HEK293T (cell line): Measurements from ENCODE around the gene KRTAP20-2.

ENCODE experiments used
- CTCF ChIA-PET: fragments of 350-600 bp; formaldehyde crosslinking; extraction: SDS; loops from one replicate; lab custom pipeline; 2021; ENCODE audit warnings: antibody characterized with exemption, inconsistent platforms; lab: Yijun Ruan, JAX
- POLR2A ChIA-PET: fragments of 350-600 bp; formaldehyde crosslinking; extraction: SDS; loops from one replicate; lab custom pipeline; 2020; ENCODE audit warnings: antibody characterized with exemption, inconsistent platforms; lab: Yijun Ruan, JAX
- DNase-seq: peaks from one replicate; pipeline ENCODE4 v3.0.0; 2012; ENCODE audit warnings: mixed read lengths; ENCODE audit errors: extremely low spot score
- ARNT ChIP-seq: fragments of 450-650 bp; IDR thresholded peaks from 2 replicates; pipeline ENCODE4 v1.6.1; 2017; ENCODE audit warnings: mild to moderate bottlenecking
- BHLHE40 ChIP-seq: fragments of 450-650 bp; IDR thresholded peaks from 2 replicates; pipeline ENCODE4 v1.6.1; 2016; ENCODE audit warnings: mild to moderate bottlenecking, moderate library complexity, borderline replicate concordance
- CTBP1 ChIP-seq: fragments of 450-650 bp; IDR thresholded peaks from 2 replicates; pipeline ENCODE4 v1.6.1; 2016; ENCODE audit warnings: borderline replicate concordance
- ELF4 ChIP-seq: fragments of 450-650 bp; IDR thresholded peaks from 2 replicates; pipeline ENCODE4 v1.6.1; 2017; ENCODE audit warnings: antibody characterized with exemption
- FOXA1 ChIP-seq: fragments of 450-650 bp; IDR thresholded peaks from 2 replicates; pipeline ENCODE4 v1.6.1; 2016; ENCODE audit warnings: mild to moderate bottlenecking
- FOXK2 ChIP-seq: fragments of 450-650 bp; IDR thresholded peaks from 2 replicates; pipeline ENCODE4 v1.6.1; 2016; ENCODE audit warnings: mild to moderate bottlenecking
- FOXM1 ChIP-seq: fragments of 450-650 bp; IDR thresholded peaks from 2 replicates; pipeline ENCODE4 v1.6.1; 2017; ENCODE audit warnings: mild to moderate bottlenecking, borderline replicate concordance
- HDGF ChIP-seq: fragments of 450-650 bp; IDR thresholded peaks from 2 replicates; pipeline ENCODE4 v1.6.1; 2017; ENCODE audit warnings: antibody characterized with exemption, borderline replicate concordance
- L3MBTL2 ChIP-seq: fragments of 450-650 bp; conservative IDR thresholded peaks from 2 replicates; pipeline ENCODE4 v1.6.1; 2016; ENCODE audit warnings: mild to moderate bottlenecking
- LEF1 ChIP-seq: fragments of 450-650 bp; IDR thresholded peaks from 2 replicates; pipeline ENCODE4 v1.6.1; 2017; ENCODE audit warnings: mild to moderate bottlenecking, borderline replicate concordance
- NFRKB ChIP-seq: fragments of 450-650 bp; IDR thresholded peaks from 2 replicates; pipeline ENCODE4 v1.6.1; 2016; ENCODE audit warnings: mild to moderate bottlenecking, moderate library complexity
- SP1 ChIP-seq: fragments of 450-650 bp; IDR thresholded peaks from 2 replicates; pipeline ENCODE4 v1.6.1; 2017
- SUZ12 ChIP-seq: fragments of 450-650 bp; IDR thresholded peaks from 2 replicates; pipeline ENCODE4 v1.6.1; 2016; ENCODE audit warnings: mild to moderate bottlenecking
- TARDBP ChIP-seq: fragments of 450-650 bp; IDR thresholded peaks from 2 replicates; pipeline ENCODE4 v1.6.1; 2016
- ZNF384 ChIP-seq: fragments of 450-650 bp; IDR thresholded peaks from 2 replicates; pipeline ENCODE4 v1.6.1; 2016
- TF ChIP-seq, protein P1 (sequence below): fragments of 450-650 bp; IDR thresholded peaks from 2 replicates; pipeline ENCODE4 v1.6.1; 2016

KRTAP20-2 gene

DNA sequence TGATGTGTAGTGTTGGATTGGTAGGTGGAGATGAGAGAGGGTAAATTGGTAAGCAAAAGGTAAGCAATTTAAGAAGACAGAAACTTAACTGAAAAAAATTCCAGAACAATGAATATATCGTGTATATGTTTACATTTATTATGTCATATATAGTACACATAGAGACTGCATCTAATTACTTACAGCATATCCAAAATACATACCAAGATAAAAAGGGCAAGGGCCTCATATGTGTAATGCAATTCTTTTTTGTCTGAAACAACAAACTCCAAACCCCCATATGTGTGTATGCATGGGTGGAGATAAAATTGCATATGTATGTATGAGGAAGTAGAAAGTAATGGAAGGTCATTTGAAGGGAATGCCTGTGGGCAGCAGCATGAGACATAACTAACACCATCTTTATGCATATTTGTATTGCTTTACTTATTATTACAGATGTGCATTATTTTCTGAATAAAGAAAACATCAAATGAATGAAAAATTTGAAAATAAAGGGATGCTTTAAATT is 12.0 kb downstream of the KRTAP20-2 start:
- CTCF ChIA-PET = no interaction called here
- POLR2A ChIA-PET = no interaction called here
- no peak for TF ChIP-seq NFRKB
- no peak for TF ChIP-seq ARNT
- DNase-seq = no peak

DNA sequence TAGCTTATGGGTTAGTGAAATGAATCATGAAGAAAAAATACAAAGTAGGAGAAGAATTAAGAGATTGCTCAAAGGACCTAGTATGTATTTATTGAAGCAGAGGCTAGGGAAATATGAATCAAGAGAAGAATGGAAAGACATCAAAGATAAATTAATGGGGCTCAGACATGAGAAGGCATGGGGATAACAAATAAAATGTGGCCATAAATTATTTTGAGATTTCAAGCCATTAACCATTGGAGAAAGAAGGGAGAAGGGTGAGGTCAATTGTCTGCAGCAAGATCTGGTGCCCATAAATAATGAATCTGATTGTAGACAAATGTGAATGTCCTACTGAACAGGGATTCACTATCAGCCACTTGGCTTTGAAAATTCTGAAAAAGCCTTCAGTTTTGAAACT is 17.9 kb downstream of the KRTAP20-2 start:
- TF ChIP-seq TARDBP = no peak
- no peak for TF ChIP-seq SP1
- TF ChIP-seq L3MBTL2 = no peak
- no peak for TF ChIP-seq ZNF384
- TF ChIP-seq LEF1 = no peak
- no peak for TF ChIP-seq FOXK2
- TF ChIP-seq BHLHE40 = no peak
- TF ChIP-seq, protein P1, sequence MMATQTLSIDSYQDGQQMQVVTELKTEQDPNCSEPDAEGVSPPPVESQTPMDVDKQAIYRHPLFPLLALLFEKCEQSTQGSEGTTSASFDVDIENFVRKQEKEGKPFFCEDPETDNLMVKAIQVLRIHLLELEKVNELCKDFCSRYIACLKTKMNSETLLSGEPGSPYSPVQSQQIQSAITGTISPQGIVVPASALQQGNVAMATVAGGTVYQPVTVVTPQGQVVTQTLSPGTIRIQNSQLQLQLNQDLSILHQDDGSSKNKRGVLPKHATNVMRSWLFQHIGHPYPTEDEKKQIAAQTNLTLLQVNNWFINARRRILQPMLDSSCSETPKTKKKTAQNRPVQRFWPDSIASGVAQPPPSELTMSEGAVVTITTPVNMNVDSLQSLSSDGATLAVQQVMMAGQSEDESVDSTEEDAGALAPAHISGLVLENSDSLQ = no peak
- no peak for TF ChIP-seq ARNT
- TF ChIP-seq CTBP1 = no peak
- no peak for TF ChIP-seq FOXA1
- CTCF ChIA-PET = no interaction called here
- DNase-seq = no peak
- POLR2A ChIA-PET = no interaction called here

GRCh38 chr21:30668776-30669175 is 33.8 kb downstream of the KRTAP20-2 start:
- TF ChIP-seq TARDBP (no peak), ARNT (no peak), BHLHE40 (no peak), SUZ12 (no peak), FOXK2 (no peak), CTBP1 (no peak), ELF4 (no peak), ZNF384 (no peak), HDGF (no peak), FOXA1 (no peak), NFRKB (no peak), L3MBTL2 (no peak), FOXM1 (no peak), SP1 (no peak), LEF1 (no peak)
- TF ChIP-seq, protein P1 = no peak
- ChIA-PET CTCF (no interaction called here), POLR2A (no interaction called here)
- DNase-seq = no peak

DNA sequence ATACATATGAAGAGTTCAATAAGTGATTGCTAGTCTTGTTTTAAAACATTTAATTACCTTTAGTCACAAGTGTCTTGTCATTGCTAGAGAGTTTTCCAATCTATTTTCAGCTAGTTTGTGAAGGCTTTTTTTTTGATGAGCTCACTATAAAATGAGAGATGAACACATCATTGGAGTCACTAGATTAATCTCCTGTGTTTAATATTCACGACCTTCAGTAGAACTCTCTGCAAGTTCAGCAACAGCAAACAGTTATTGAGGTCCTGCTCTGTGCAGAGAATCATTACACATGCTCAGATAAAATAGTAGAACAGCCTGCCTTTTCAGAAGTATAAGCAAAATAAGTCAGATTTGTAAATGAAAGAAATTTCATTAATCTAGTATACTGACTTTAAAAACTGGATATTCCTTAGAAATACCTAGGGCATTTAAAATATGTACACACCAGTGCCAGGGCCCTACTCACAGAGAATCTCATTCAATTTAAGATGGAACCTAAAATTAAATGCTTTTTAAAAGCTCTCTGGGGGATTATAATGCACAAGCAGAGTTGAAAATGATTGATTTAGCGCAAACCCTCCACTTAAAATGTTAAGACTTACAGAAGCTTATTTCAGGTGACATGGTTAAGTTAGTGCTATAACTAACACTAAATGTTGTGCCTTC is 38.1 kb downstream of the KRTAP20-2 start:
- CTCF ChIA-PET = no interaction called here
- no peak for DNase-seq
- POLR2A ChIA-PET = no interaction called here
- TF ChIP-seq HDGF (no peak), NFRKB (no peak)

GRCh38 chr21:30674312-30674711 is 39.3 kb downstream of the KRTAP20-2 start:
- no peak for DNase-seq
- POLR2A ChIA-PET = no interaction called here
- CTCF ChIA-PET = interaction anchor here (1.2 kb wide), 1 partner anchor 390 kb away, joined by 5 read pairs; no protein-coding TSS in a partner anchor

GRCh38 chr21:30676737-30677136 is 41.7 kb downstream of the KRTAP20-2 start:
- no peak for TF ChIP-seq CTBP1
- TF ChIP-seq ZNF384 = no peak
- no peak for TF ChIP-seq BHLHE40
- no peak for TF ChIP-seq TARDBP
- no peak for TF ChIP-seq SUZ12
- TF ChIP-seq FOXK2 = no peak
- no peak for TF ChIP-seq L3MBTL2
- TF ChIP-seq HDGF = no peak
- no peak for TF ChIP-seq ARNT
- TF ChIP-seq, protein P1 = no peak
- no peak for TF ChIP-seq NFRKB
- no peak for TF ChIP-seq FOXM1
- no peak for TF ChIP-seq LEF1
- TF ChIP-seq ELF4 = no peak
- TF ChIP-seq SP1 = no peak
- DNase-seq = no peak
- ChIA-PET CTCF (no interaction called here), POLR2A (no interaction called here)

More at GRCh38 chr21:30674312-30674711, 39.3 kb downstream of the KRTAP20-2 start:
- TF ChIP-seq BHLHE40 = no peak
- TF ChIP-seq FOXM1 = no peak

GRCh38 chr21:30680586-30680985 is 45.6 kb downstream of the KRTAP20-2 start:
- CTCF ChIA-PET = no interaction called here
- no peak for DNase-seq

More at GRCh38 chr21:30680586-30680985, 45.6 kb downstream of the KRTAP20-2 start:
- POLR2A ChIA-PET = no interaction called here
- TF ChIP-seq TARDBP (no peak), L3MBTL2 (no peak), HDGF (no peak)
